Forelimb muscle (tissue), 1 donor: ENCODE data around the gene SLC35D1. TPM values are rescaled to one million over a fixed set of nuclear protein-coding genes. Genes with fewer than 3 reads are reported as not detected.
"Not testable (repeated sequence)": the region's sequence is repeated elsewhere in the genome, so short reads cannot be mapped to it uniquely, and the experiment has no call there.

ENCODE experiments used
- DNase-seq: peaks from one replicate; pipeline ENCODE4 v3.0.0-alpha.2; 2013; ENCODE audit warnings: low read depth
- polyA plus RNA-seq: library from polyadenylated mRNA; unstranded; fragments of 120-200 nt; gene quantifications from one replicate; pipeline ENCODE4 v1.2.1, GENCODE V29; 2013; ENCODE audit not compliant: insufficient read length

SLC35D1 gene
- polyA plus RNA-seq: 6.7 TPM

GRCh38 chr1:67053785-67054772 is at the start of gene SLC35D1:
Gene SLC35D1, minus strand, starts transcription at chr1:67054148. Its CDS starts 135 bp downstream, at chr1:67054013.
- DNase-seq: no peak

DNA sequence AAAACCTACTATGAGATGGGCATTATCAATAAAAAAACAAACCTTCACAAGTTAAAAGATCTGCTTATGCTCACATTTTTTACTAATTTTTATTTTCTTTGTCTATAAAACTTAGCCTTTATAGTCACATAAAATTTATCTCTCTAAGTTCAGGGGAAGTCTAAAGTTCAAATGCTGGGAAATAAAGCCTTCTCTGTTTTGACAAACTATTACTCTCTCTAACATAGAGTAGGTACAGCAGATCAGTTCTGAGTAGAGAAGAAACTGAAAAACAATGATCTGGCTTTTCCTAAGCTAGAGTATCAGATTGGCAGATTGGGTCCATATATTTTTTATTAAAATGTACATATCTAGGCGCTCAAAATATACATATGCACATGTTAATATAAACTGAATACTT is 49.6 kb upstream of the SLC35D1 start:
- no peak for DNase-seq

DNA sequence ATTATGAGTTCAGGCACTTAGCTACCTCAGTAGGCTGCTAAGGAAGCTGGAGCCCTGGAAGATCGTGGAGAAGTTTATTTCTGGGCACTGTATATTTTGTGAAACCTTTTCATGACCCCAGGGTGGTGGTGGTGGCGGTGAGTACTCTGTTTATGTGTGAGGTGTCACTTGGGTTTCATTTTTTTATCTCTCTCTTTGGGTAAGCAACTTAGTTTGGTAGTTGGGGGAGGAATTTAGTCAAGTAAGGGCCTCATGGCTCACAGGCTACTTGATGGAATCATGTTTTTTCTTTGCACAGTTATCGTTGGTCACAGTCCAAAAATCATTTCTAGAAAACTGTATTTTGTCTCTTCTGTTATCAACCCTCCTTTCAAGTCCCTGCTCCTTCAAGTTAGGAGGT is 46.9 kb upstream of the SLC35D1 start:
- DNase-seq: no peak

DNA sequence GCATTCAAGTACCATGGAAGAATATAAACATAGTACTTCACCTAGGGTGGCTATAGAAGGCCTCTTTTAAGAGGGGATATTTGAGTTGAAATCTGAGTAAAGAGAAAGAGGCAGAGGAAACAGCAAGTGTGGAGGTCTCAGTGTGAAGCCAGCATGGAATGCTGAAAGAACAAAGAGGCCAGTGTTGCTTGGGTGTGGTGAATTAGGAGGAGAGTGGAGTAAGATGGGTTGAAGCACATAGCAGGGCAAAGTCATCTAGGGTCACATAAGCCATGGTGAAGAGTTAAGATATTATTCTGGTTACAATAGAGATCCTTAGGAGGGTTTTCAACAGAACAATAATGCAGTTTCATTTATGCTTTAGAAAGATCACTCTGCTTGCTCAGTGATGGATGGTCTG is 43.4 kb upstream of the SLC35D1 start:
- DNase-seq: no peak

DNA sequence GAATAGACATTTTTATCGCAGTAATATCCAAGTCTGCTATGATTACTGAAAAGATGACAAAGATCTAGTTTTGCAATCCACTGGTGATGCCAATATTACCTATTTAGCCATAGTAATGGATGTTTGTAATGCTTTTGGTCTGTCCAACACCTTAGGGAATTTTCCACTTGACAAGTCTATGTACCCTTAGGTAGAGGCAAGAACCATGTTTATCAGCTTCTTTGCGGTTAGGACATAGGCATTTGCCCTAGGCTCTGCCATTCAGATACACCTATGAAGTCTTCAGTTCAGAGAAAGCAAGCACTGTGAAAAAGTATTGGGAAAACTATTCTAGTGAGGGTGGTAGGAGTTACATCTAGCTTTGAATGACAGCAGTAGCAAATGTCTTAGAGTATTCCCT is 40.2 kb upstream of the SLC35D1 start:
- DNase-seq: no peak

DNA sequence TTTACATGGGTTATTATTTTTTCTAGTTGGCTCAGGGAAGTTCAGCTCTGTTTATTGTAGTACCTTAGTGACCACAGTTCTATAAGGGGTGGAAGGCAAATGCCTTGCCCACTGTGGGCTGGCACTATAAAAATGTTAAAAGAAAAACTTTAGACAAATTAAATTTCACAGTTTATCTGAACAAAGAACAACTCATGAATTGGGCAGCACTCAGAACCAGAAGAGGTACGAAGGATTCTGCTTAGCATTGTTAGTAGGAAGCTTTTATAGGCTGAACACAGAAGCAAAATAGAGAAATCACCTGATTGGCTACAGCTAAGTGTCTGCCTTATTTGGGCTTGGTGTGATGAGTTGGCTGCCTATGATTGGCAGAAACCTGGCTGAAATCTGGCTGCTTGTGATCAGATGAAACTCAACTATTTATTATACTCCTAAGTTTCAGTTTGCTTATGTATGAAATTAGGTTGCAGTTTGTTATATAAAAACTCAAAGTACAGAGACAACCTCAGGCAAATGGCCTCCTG is 35.8 kb upstream of the SLC35D1 start:
- DNase-seq: no peak

GRCh38 chr1:67088440-67088839 is 34.5 kb upstream of the SLC35D1 start:
- DNase-seq: no peak

GRCh38 chr1:67085326-67085725 is 31.4 kb upstream of the SLC35D1 start:
- no peak for DNase-seq

GRCh38 chr1:67084765-67085318 is 30.9 kb upstream of the SLC35D1 start:
- DNase-seq: no peak

DNA sequence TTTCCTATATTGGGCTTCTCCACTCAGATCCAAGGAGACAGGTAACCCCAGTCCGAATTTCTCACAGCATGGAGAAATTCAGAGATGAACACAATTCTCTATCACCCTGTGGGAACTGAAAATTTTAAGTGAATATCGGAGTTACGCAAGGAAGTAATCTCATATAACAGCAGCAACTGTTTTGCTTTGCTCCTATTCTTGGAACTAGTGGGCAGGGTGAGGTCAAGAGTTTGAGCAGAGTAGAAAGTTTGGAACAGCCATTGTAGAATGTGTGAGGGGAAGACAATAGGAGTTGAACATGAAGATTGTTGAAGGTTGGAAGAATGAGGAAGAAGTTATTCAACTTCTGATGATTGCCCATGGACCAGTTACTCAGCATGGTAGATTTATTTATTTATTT is 24.3 kb upstream of the SLC35D1 start:
- DNase-seq: no peak

DNA sequence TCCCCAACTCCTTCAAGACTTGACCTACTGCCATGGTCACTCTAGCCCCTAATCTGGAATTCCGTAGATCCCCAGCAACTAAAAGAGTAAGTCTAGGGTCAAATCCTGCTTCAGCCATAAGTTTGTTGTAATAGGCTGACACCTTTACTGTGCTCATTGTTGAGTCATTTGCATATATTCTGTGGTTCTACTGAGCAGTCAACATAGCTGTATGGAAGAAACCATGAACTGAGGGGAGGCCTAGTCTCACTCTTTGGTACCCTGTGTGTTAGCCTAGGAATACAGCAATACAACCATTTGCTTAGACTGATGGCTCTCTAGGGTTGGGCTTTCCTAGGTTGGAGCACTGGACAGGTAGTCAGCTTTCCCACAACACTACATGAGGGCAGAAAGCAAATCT is 23.6 kb upstream of the SLC35D1 start:
- DNase-seq: no peak

GRCh38 chr1:67072749-67073148 is 18.8 kb upstream of the SLC35D1 start:
- DNase-seq: no peak

DNA sequence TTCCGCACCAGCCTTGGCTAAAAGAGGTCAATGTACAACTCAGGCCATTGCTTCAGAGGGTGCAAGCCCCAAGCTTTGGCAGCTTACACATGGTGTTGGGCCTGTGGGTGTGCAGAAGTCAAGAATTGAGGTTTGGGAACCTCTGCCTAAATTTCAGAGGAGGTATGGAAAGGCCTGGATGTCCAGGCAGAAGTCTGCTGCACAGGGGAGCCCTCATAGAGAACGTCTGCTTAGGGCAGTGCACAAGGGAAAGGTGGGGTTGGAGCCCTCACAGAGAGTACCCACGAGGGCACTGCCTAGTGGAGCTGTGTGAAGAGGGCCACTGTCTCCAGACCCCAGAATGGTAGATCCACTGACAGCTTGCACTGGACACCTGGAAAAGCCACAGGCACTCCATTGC is 13.7 kb upstream of the SLC35D1 start:
- not testable (repeated sequence) for DNase-seq

GRCh38 chr1:67062412-67062811 is 8.5 kb upstream of the SLC35D1 start:
- no peak for DNase-seq

DNA sequence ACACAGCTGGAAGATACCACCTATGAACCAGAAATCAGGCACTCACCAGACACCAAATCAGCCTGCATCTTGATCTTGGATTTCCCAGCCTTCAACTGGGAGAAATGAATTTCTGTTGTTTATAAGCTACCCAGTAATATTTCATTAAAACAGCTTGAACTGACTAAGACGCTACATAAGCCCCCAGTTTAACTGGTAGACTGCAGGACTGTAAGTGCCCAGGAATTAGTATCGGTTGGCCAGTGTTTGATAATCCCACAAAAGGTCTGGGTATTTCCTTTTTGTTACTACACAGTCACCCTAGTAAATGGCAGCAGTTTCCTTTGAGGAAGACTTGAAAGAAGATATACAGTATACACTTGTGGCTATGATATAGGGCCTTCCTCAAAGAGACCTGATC is 7.3 kb upstream of the SLC35D1 start:
- DNase-seq: no peak

GRCh38 chr1:67060811-67061218 is 6.9 kb upstream of the SLC35D1 start:
- no peak for DNase-seq

GRCh38 chr1:67059346-67059745 is 5.4 kb upstream of the SLC35D1 start:
- DNase-seq: no peak

GRCh38 chr1:67058761-67059160 is 4.8 kb upstream of the SLC35D1 start:
- no peak for DNase-seq

GRCh38 chr1:67058242-67058641 is 4.3 kb upstream of the SLC35D1 start:
- DNase-seq: no peak

DNA sequence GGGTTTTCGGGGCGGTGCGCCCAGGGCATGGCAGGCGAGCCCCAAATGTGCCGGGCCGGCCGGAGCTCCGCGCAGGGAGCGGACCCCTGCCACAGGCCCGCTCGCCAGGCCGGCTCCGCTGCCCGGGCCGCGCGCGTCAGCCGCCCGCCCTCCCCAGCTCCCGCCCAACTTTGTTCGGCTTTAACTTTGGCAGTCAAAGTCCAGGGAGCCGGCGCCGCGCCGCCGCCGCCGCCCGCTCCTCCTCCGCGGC is 488 bp downstream of the SLC35D1 start:
- no peak for DNase-seq

GRCh38 chr1:67052741-67053534 is 1.0 kb downstream of the SLC35D1 start:
- no peak for DNase-seq

DNA sequence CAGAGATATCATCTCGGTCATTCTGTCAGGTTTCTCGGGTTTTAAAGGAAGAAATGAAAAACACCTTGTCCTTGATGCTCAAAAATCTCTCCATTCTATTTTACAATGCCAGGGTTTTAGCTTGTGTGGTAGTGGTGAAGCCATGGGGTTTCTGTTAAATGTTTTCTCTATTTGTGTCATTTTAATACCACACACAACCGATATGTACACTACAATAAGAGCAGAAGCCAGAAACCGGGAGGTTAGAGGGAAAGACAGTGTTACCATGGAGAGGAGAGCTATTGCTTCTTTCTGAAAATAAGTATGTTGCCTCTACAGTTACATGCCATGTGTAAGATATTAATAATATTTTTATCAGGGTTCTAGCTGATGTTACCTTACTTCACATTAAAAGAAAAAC is 2.8 kb downstream of the SLC35D1 start:
- DNase-seq: no peak
